DND-41 (cell line): Measurements from ENCODE around the gene NEURL3.
"Not testable (repeated sequence)": the region's sequence is repeated elsewhere in the genome, so short reads cannot be mapped to it uniquely, and the experiment has no call there.

Source experiments
- EZH2 ChIP-seq: IDR thresholded peaks from 3 replicates; pipeline ENCODE4 v1.6.1; 2012; ENCODE audit warnings: borderline replicate concordance, low read depth, mild to moderate bottlenecking, moderate library complexity, low read length, inconsistent platforms; ENCODE audit not compliant: severe bottlenecking
- TF ChIP-seq, protein P1 (sequence below): IDR thresholded peaks from 2 replicates; pipeline ENCODE4 v1.5.1; 2012; ENCODE audit warnings: borderline replicate concordance, low read length, moderate library complexity, mild to moderate bottlenecking; ENCODE audit not compliant: poor library complexity, severe bottlenecking; ENCODE audit errors: extremely low read depth

DNA sequence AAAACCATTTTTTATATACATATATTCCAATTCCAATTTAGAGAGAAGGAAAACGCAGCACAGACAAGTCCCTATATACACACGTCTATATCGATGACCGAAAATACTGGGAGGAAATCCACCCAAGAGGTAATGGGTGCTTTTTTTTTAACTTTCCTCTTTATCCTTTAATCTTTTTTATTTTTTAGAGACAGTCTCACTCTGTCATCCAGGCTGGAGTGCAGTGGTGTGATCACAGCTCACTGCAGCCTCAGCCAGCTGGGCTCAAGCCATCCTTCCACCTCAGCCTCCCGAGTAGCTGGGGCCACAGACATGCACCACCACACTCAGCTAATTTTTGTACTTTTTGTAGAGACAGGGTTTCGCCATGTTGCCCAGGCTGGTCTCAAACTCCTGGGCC is 6.5 kb downstream of the NEURL3 start:
- TF ChIP-seq, protein P1, sequence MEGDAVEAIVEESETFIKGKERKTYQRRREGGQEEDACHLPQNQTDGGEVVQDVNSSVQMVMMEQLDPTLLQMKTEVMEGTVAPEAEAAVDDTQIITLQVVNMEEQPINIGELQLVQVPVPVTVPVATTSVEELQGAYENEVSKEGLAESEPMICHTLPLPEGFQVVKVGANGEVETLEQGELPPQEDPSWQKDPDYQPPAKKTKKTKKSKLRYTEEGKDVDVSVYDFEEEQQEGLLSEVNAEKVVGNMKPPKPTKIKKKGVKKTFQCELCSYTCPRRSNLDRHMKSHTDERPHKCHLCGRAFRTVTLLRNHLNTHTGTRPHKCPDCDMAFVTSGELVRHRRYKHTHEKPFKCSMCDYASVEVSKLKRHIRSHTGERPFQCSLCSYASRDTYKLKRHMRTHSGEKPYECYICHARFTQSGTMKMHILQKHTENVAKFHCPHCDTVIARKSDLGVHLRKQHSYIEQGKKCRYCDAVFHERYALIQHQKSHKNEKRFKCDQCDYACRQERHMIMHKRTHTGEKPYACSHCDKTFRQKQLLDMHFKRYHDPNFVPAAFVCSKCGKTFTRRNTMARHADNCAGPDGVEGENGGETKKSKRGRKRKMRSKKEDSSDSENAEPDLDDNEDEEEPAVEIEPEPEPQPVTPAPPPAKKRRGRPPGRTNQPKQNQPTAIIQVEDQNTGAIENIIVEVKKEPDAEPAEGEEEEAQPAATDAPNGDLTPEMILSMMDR, result not testable (repeated sequence)
- not testable (repeated sequence) for TF ChIP-seq EZH2
